H1 (cell line): ENCODE data around the gene DSCAM. TPM values are rescaled to one million over a fixed set of nuclear protein-coding genes. Genes with fewer than 3 reads are reported as not detected.

Source experiments
- CTCF ChIA-PET: fragments of 300-600 bp; sonication (Branson Sonifier 250); formaldehyde crosslinking; loops from one replicate; lab custom pipeline; 2021; ENCODE audit not compliant: partially characterized antibody; lab: Charles Lee
- POLR2A ChIA-PET: fragments of 300-600 bp; sonication (Branson Sonifier 250); formaldehyde crosslinking; loops from one replicate; lab custom pipeline; 2021; ENCODE audit warnings: inconsistent platforms; ENCODE audit not compliant: partially characterized antibody; lab: Charles Lee
- DNase-seq, 2 experiments: peaks; one replicate each; pipeline versions ENCODE4 v3.0.0 to v3.0.0-alpha.2; 2010 to 2022; ENCODE audit warnings: low spot score in 2 of 2, low read depth in 1 of 2, mixed read lengths in 1 of 2
- FAIRE-seq: peaks from 2 replicates; lab custom pipeline; 2011; peaks lifted over from hg19 to GRCh38; lab: Jason Lieb, UNC
- H2AFZ ChIP-seq: 2 replicates; pipeline ENCODE4 v1.8.1; 2012; ENCODE audit warnings: low read length, inconsistent platforms
- H2AK5ac ChIP-seq: 2 replicates; pipeline ENCODE4 v1.6.1; 2013; ENCODE audit warnings: low read depth, low read length
- H2BK120ac ChIP-seq: replicated peaks from 2 replicates; pipeline ENCODE3; 2013; ENCODE audit warnings: low read depth, low read length, inconsistent platforms
- H2BK12ac ChIP-seq: 2 replicates; pipeline ENCODE4 v1.6.1; 2013; ENCODE audit warnings: low read depth, low read length
- H2BK15ac ChIP-seq: 2 replicates; pipeline ENCODE4 v1.6.1; 2013; ENCODE audit warnings: low read length
- H2BK20ac ChIP-seq: 2 replicates; pipeline ENCODE4 v1.6.1; 2013; ENCODE audit warnings: low read length
- H2BK5ac ChIP-seq: 2 replicates; pipeline ENCODE4 v1.6.1; 2013; ENCODE audit warnings: low read depth, low read length
- H3K14ac ChIP-seq: 2 replicates; pipeline ENCODE4 v1.6.1; 2013; ENCODE audit warnings: inconsistent platforms; ENCODE audit not compliant: insufficient read length
- H3K18ac ChIP-seq: 2 replicates; pipeline ENCODE4 v1.6.1; 2013; ENCODE audit warnings: low read length; ENCODE audit errors: extremely low read depth
- H3K23ac ChIP-seq: 2 replicates; pipeline ENCODE4 v1.6.1; 2013; ENCODE audit warnings: inconsistent platforms; ENCODE audit not compliant: insufficient read length
- H3K23me2 ChIP-seq: 2 replicates; pipeline ENCODE4 v1.6.1; 2013; ENCODE audit warnings: low read depth, low read length
- H3K27ac ChIP-seq: 2 replicates; pipeline ENCODE4 v1.6.1; 2011; ENCODE audit warnings: low read depth, low read length, inconsistent platforms
- H3K27me3 ChIP-seq, 4 experiments: replicated peaks in 1 of 4; 1 replicate in 1 of 4; 2 replicates in 3 of 4; pipeline versions ENCODE4 v1.6.1 to v1.8.1; 2011 to 2013; ENCODE audit warnings: low read length in 3 of 4, mild to moderate bottlenecking in 3 of 4, inconsistent platforms in 2 of 4, mixed read lengths in 2 of 4, moderate library complexity in 1 of 4; ENCODE audit not compliant: control insufficient read depth in 3 of 4, insufficient read depth in 3 of 4; ENCODE audit errors: extremely low read depth in 1 of 4
- H3K36me3 ChIP-seq, 4 experiments: 2 replicates each; pipeline versions ENCODE4 v1.6.1 to v1.8.1; 2011 to 2013; ENCODE audit warnings: mild to moderate bottlenecking in 4 of 4, low read length in 3 of 4, moderate library complexity in 2 of 4, control low read depth in 1 of 4, inconsistent platforms in 1 of 4; ENCODE audit not compliant: insufficient read depth in 4 of 4, control insufficient read depth in 2 of 4
- H3K4ac ChIP-seq: replicated peaks from 2 replicates; pipeline ENCODE3; 2013; ENCODE audit warnings: low read length, low read depth, mixed read lengths, inconsistent platforms; ENCODE audit not compliant: insufficient read length
- H3K4me1 ChIP-seq, 4 experiments: replicated peaks in 1 of 4; 1 replicate in 1 of 4; 2 replicates in 3 of 4; pipeline versions ENCODE4 v1.6.1 to v1.8.1; 2011 to 2013; ENCODE audit warnings: low read length in 3 of 4, inconsistent platforms in 2 of 4, mixed read lengths in 1 of 4; ENCODE audit not compliant: insufficient read depth in 4 of 4, control insufficient read depth in 3 of 4
- H3K4me2 ChIP-seq, 2 experiments: 2 replicates each; pipeline versions ENCODE4 v1.6.1 to v1.8.1; 2011 to 2013; ENCODE audit warnings: low read depth in 2 of 2, low read length in 2 of 2, control low read depth in 1 of 2, inconsistent platforms in 1 of 2, mild to moderate bottlenecking in 1 of 2; ENCODE audit not compliant: insufficient read depth in 1 of 2
- H3K4me3 ChIP-seq, 4 experiments: fragments of 200-600, 300-600 bp in 1 of 4; sonication (generic), shearing (Covaris generic), sonication (Bioruptor Twin) in 1 of 4; 2 replicates each; pipeline versions ENCODE4 v1.5.1 to v1.8.1; 2011 to 2016; ENCODE audit warnings: low read length in 4 of 4, low read depth in 3 of 4, control low read depth in 2 of 4, inconsistent platforms in 2 of 4, mild to moderate bottlenecking in 2 of 4, mixed read lengths in 1 of 4, moderate library complexity in 1 of 4; ENCODE audit not compliant: insufficient read depth in 2 of 4; ENCODE audit errors: extremely low read depth in 1 of 4
- H3K56ac ChIP-seq: replicated peaks from 2 replicates; pipeline ENCODE3; 2013; ENCODE audit warnings: low read depth, mild to moderate bottlenecking, mixed read lengths, low read length, inconsistent platforms; ENCODE audit not compliant: insufficient read length
- H3K79me1 ChIP-seq: 2 replicates; pipeline ENCODE4 v1.6.1; 2013; ENCODE audit warnings: low read depth, low read length, control low read depth
- H3K79me2 ChIP-seq, 2 experiments: 2 replicates each; pipeline versions ENCODE4 v1.6.1 to v1.8.1; 2012 to 2013; ENCODE audit warnings: low read length in 2 of 2, mild to moderate bottlenecking in 2 of 2, inconsistent platforms in 1 of 2; ENCODE audit not compliant: insufficient read depth in 2 of 2, control insufficient read depth in 1 of 2
- H3K9ac ChIP-seq, 4 experiments: replicated peaks in 1 of 4; 1 replicate in 1 of 4; 2 replicates in 3 of 4; pipeline versions ENCODE4 v1.6.1 to v1.8.1; 2011 to 2013; ENCODE audit warnings: low read depth in 3 of 4, low read length in 3 of 4, control low read depth in 2 of 4, mild to moderate bottlenecking in 2 of 4, moderate library complexity in 2 of 4, inconsistent platforms in 1 of 4; ENCODE audit errors: extremely low read depth in 1 of 4
- H3K9me3 ChIP-seq, 2 experiments: 2 replicates each; pipeline versions ENCODE4 v1.6.1 to v1.8.1; 2012 to 2013; ENCODE audit warnings: mild to moderate bottlenecking in 2 of 2, moderate library complexity in 2 of 2, control low read depth in 1 of 2, inconsistent platforms in 1 of 2, low read depth in 1 of 2, low read length in 1 of 2, mixed read lengths in 1 of 2; ENCODE audit not compliant: insufficient read depth in 2 of 2
- H4K20me1 ChIP-seq, 2 experiments: replicated peaks in 1 of 2; 2 replicates each; pipeline versions ENCODE3 to v1.8.1; 2011 to 2013; ENCODE audit warnings: inconsistent platforms in 2 of 2, low read length in 2 of 2, mild to moderate bottlenecking in 1 of 2; ENCODE audit not compliant: insufficient read depth in 2 of 2, control insufficient read depth in 1 of 2
- H4K5ac ChIP-seq: 2 replicates; pipeline ENCODE4 v1.6.1; 2013; ENCODE audit warnings: low read length, low read depth, mixed read lengths, inconsistent platforms; ENCODE audit not compliant: insufficient read length
- H4K8ac ChIP-seq: 2 replicates; pipeline ENCODE4 v1.8.0; 2013; ENCODE audit warnings: mild to moderate bottlenecking, moderate library complexity, low read length, inconsistent platforms; ENCODE audit not compliant: insufficient read depth; ENCODE audit errors: extremely low read depth
- H4K91ac ChIP-seq: replicated peaks from 2 replicates; pipeline ENCODE3; 2013; ENCODE audit warnings: low read length, mixed read lengths, inconsistent platforms; ENCODE audit not compliant: insufficient read length
- JUND ChIP-seq: IDR thresholded peaks from 2 replicates; pipeline ENCODE4 v1.6.1; 2011; ENCODE audit warnings: mild to moderate bottlenecking, improper control_type of control experiment, low read length
- MAFK ChIP-seq: IDR thresholded peaks from 2 replicates; pipeline ENCODE4 v1.6.1; 2012; ENCODE audit warnings: low read depth, mild to moderate bottlenecking, improper control_type of control experiment, low read length
- MAX ChIP-seq: IDR thresholded peaks from 2 replicates; pipeline ENCODE4 v1.6.1; 2012; ENCODE audit warnings: inconsistent platforms
- NANOG ChIP-seq: IDR thresholded peaks from 2 replicates; pipeline ENCODE4 v1.6.1; 2011; ENCODE audit warnings: low read length, low read depth, mild to moderate bottlenecking, inconsistent platforms; ENCODE audit not compliant: insufficient read depth, poor library complexity, severe bottlenecking
- POLR2AphosphoS5 ChIP-seq: IDR thresholded peaks from 2 replicates; pipeline ENCODE4 v1.6.1; 2011; ENCODE audit warnings: low read depth, low read length
- RFX5 ChIP-seq: IDR thresholded peaks from 2 replicates; pipeline ENCODE4 v1.6.1; 2011; ENCODE audit warnings: low read depth, low read length, improper control_type of control experiment, borderline replicate concordance
- RXRA ChIP-seq: IDR thresholded peaks from 2 replicates; pipeline ENCODE4 v1.6.1; 2011; ENCODE audit warnings: low read depth, mild to moderate bottlenecking, low read length, moderate library complexity; ENCODE audit not compliant: insufficient read depth
- SIN3A ChIP-seq, 2 experiments: IDR thresholded peaks in 1 of 2; conservative IDR thresholded peaks in 1 of 2; 2 replicates each; pipeline ENCODE4 v1.6.1; 2011 to 2012; ENCODE audit warnings: low read length in 2 of 2, improper control_type of control experiment in 1 of 2, low read depth in 1 of 2, mild to moderate bottlenecking in 1 of 2
- WGBS, 2 experiments: shearing (Covaris generic) in 1 of 2; methylation state at CpG; one replicate each; pipeline versions ENCODE4 v1.1.6 to v1.1.7; 2013 to 2015; ENCODE audit warnings: low lambda C conversion rate in 2 of 2, mixed read lengths in 2 of 2, inconsistent platforms in 1 of 2, low coverage in 1 of 2, missing lambda C conversion rate in 1 of 2; ENCODE audit not compliant: insufficient replicate concordance in 2 of 2, insufficient coverage in 1 of 2, insufficient read length in 1 of 2; ENCODE audit errors: extremely low coverage in 1 of 2, missing lambda C conversion rate in 1 of 2; 5-methylcytosine and 5-hydroxymethylcytosine counted together
- polyA plus RNA-seq, 7 experiments: library from polyadenylated mRNA; depleted of rRNA in 3 of 7; stranded (reverse) in 5 of 7; unstranded in 2 of 7; fragments of >200 nt in 5 of 7; fragments of 200-250 nt in 2 of 7; gene quantifications; 1 replicate in 5 of 7; 2 replicates in 1 of 7; 4 replicates in 1 of 7; pipeline versions ENCODE4 v1.2.1 to v1.2.3, GENCODE V29; 2011 to 2013; ENCODE audit warnings: missing spikeins in 2 of 7, mixed read lengths in 2 of 7
- total RNA-seq: library from RNA; stranded (reverse); fragmentation: NEBNext Ultra II Directional; extraction: Animal tissue kit (Norgen Biotek cat#: 25700); gene quantifications from 2 replicates; pipeline ENCODE4 v1.2.1, GENCODE V29; 2021
- TF ChIP-seq, protein P1 (sequence below): IDR thresholded peaks from 2 replicates; pipeline ENCODE4 v1.6.1; 2012; ENCODE audit warnings: low read length, inconsistent platforms
- TF ChIP-seq, protein P2 (sequence below): IDR thresholded peaks from 2 replicates; pipeline ENCODE4 v1.6.1; 2012; ENCODE audit warnings: inconsistent platforms

The DSCAM gene
- total and polyA plus RNA-seq, 2 of the 8 experiments (the other 6 are each of a cell fraction or from before 2014, with no cell fraction given), result 0.02 to 0.15 TPM

GRCh38 chr21:40029888-40030287, 817.1 kb downstream of the DSCAM start:
- H3K79me1 ChIP-seq, result no peaks in the 10 kb centered on the region
- H3K4me2 ChIP-seq, result no peak overlapping the region
- H2BK15ac ChIP-seq, result peak overlapping the region; percentile 98
- H3K4ac ChIP-seq, result peak overlapping the region; percentile 15
- WGBS, 2 experiments, result 94% methylated on average over 6 of the region's 6 CpGs; no CpG with 5 or more reads in 1 of the 2 experiments
- FAIRE-seq (no peak), DNase-seq (no peak)
- H3K23ac ChIP-seq, result no peak overlapping the region
- no peaks in the 10 kb centered on the region for H3K79me2 ChIP-seq
- H3K27me3 ChIP-seq, result peaks cover 0 to 2% (median 0%) of the 10 kb centered on the region in 4 experiments; a peak in 1 of 7 replicates
- H2AFZ ChIP-seq, result no peak overlapping the region
- no peak overlapping the region for H4K8ac ChIP-seq
- no peak overlapping the region for H2BK5ac ChIP-seq
- no peaks in the 10 kb centered on the region for H3K36me3 ChIP-seq
- H3K4me1 ChIP-seq, result peaks cover 0 to 2% (median 0%) of the 10 kb centered on the region in 4 experiments; a peak in 1 of 7 replicates
- no peak overlapping the region for H3K18ac ChIP-seq
- H2BK20ac ChIP-seq, result peak overlapping the region; percentile 51; the same call in 1 of the 2 replicates
- H4K20me1 ChIP-seq, result no peaks in the 10 kb centered on the region
- no peaks in the 10 kb centered on the region for H3K23me2 ChIP-seq
- no peak overlapping the region for H3K4me3 ChIP-seq
- H2AK5ac ChIP-seq, result peak overlapping the region; percentile 54; the same call in 1 of the 2 replicates
- TF ChIP-seq RFX5 (no peak), JUND (no peak), POLR2AphosphoS5 (no peak), MAX (no peak), RXRA (no peak), SIN3A (conservative IDR thresholded peaks at IDR 0.05 in 1 of 2, IDR thresholded peaks at IDR 0.05 in 1 of 2; ENCODE audit: low read depth in 1 of 2, low read length in 2 of 2) (no peak), NANOG (no peak), MAFK (no peak)
- TF ChIP-seq, protein P1, sequence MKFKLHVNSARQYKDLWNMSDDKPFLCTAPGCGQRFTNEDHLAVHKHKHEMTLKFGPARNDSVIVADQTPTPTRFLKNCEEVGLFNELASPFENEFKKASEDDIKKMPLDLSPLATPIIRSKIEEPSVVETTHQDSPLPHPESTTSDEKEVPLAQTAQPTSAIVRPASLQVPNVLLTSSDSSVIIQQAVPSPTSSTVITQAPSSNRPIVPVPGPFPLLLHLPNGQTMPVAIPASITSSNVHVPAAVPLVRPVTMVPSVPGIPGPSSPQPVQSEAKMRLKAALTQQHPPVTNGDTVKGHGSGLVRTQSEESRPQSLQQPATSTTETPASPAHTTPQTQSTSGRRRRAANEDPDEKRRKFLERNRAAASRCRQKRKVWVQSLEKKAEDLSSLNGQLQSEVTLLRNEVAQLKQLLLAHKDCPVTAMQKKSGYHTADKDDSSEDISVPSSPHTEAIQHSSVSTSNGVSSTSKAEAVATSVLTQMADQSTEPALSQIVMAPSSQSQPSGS, result no peak
- TF ChIP-seq, protein P2, sequence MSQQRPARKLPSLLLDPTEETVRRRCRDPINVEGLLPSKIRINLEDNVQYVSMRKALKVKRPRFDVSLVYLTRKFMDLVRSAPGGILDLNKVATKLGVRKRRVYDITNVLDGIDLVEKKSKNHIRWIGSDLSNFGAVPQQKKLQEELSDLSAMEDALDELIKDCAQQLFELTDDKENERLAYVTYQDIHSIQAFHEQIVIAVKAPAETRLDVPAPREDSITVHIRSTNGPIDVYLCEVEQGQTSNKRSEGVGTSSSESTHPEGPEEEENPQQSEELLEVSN, result no peak
- peak overlapping the region; percentile 45 for H4K91ac ChIP-seq
- H2BK120ac ChIP-seq, result no peak overlapping the region
- peak overlapping the region; percentile 84; the same call in 1 of the 2 replicates for H2BK12ac ChIP-seq
- CTCF ChIA-PET, result interaction anchor here (1.5 kb wide), 1 partner anchor 24 kb away, joined by 3 read pairs; no protein-coding TSS in a partner anchor
- no peak overlapping the region for H3K56ac ChIP-seq
- H3K27ac ChIP-seq, result no peak overlapping the region
- H3K9ac ChIP-seq, result no peak overlapping the region
- H3K14ac ChIP-seq, result no peak overlapping the region
- peaks cover 3 to 4% of the 10 kb centered on the region in 2 experiments; a peak in 2 of 4 replicates for H3K9me3 ChIP-seq
- H4K5ac ChIP-seq, result no peak overlapping the region
- POLR2A ChIA-PET, result no interaction called here
